PFSK-1 (cell line): ENCODE results near the gene XIRP2.

Experiments
- FOXP2 ChIP-seq: optimal IDR thresholded peaks from 2 replicates; pipeline ENCODE3; 2011; ENCODE audit warnings: borderline replicate concordance, control low read depth, inconsistent platforms; ENCODE audit not compliant: insufficient read depth; ENCODE audit errors: extremely low read length, extremely low read depth
- POLR2AphosphoS5 ChIP-seq: IDR thresholded peaks from 2 replicates; pipeline ENCODE4 v1.6.1; 2012; ENCODE audit warnings: low read depth, mild to moderate bottlenecking, control low read depth, low read length, moderate library complexity
- REST ChIP-seq, 2 experiments: IDR thresholded peaks; 2 replicates each; pipeline versions ENCODE4 v1.6.1 to v1.8.0; 2011 to 2012; ENCODE audit warnings: low read depth in 2 of 2, low read length in 2 of 2, control low read depth in 1 of 2, inconsistent platforms in 1 of 2, mild to moderate bottlenecking in 1 of 2, moderate library complexity in 1 of 2; ENCODE audit not compliant: insufficient read depth in 1 of 2
- SIN3A ChIP-seq: IDR thresholded peaks from 2 replicates; pipeline ENCODE4 v1.6.1; 2012; ENCODE audit warnings: mild to moderate bottlenecking, low read length, moderate library complexity, borderline replicate concordance; ENCODE audit not compliant: insufficient read depth
- TAF1 ChIP-seq: IDR thresholded peaks from 2 replicates; pipeline ENCODE4 v1.6.1; 2012; ENCODE audit warnings: low read length, control low read depth, borderline replicate concordance; ENCODE audit not compliant: insufficient read depth

The XIRP2 gene

GRCh38 chr2:167013227-167013626 lies 124.9 kb downstream of the XIRP2 start:
- TF ChIP-seq FOXP2 (no peak), REST (IDR thresholded peaks at IDR 0.05; ENCODE audit: insufficient read depth in 1 of 2, low read depth in 2 of 2, low read length in 2 of 2) (no peak), POLR2AphosphoS5 (no peak), SIN3A (no peak), TAF1 (no peak)

GRCh38 chr2:167015806-167016205 lies 127.5 kb downstream of the XIRP2 start:
- TF ChIP-seq FOXP2: no peak
- TF ChIP-seq REST (IDR thresholded peaks at IDR 0.05; ENCODE audit: insufficient read depth in 1 of 2, low read depth in 2 of 2, low read length in 2 of 2): no peak
- TF ChIP-seq TAF1: no peak
- TF ChIP-seq SIN3A: no peak
- TF ChIP-seq POLR2AphosphoS5: no peak

GRCh38 chr2:167017021-167017420 lies 128.7 kb downstream of the XIRP2 start:
- TF ChIP-seq TAF1: no peak
- no peak for TF ChIP-seq SIN3A
- no peak for TF ChIP-seq POLR2AphosphoS5
- no peak for TF ChIP-seq FOXP2
- TF ChIP-seq REST (IDR thresholded peaks at IDR 0.05; ENCODE audit: insufficient read depth in 1 of 2, low read depth in 2 of 2, low read length in 2 of 2): no peak

GRCh38 chr2:167018590-167018989 lies 130.3 kb downstream of the XIRP2 start:
- TF ChIP-seq FOXP2: no peak
- TF ChIP-seq TAF1: no peak
- TF ChIP-seq SIN3A: no peak
- TF ChIP-seq POLR2AphosphoS5: no peak
- TF ChIP-seq REST (IDR thresholded peaks at IDR 0.05; ENCODE audit: insufficient read depth in 1 of 2, low read depth in 2 of 2, low read length in 2 of 2): no peak

- no peak for TF ChIP-seq FOXP2
- TF ChIP-seq REST (IDR thresholded peaks at IDR 0.05; ENCODE audit: insufficient read depth in 1 of 2, low read depth in 2 of 2, low read length in 2 of 2): no peak
- no peak for TF ChIP-seq TAF1
- no peak for TF ChIP-seq SIN3A
- no peak for TF ChIP-seq POLR2AphosphoS5
These were observed 140.2 kb downstream of the XIRP2 start for GRCh38 chr2:167028503-167028902.
